Measurements from ENCODE around the gene PGGT1B.

DNA sequence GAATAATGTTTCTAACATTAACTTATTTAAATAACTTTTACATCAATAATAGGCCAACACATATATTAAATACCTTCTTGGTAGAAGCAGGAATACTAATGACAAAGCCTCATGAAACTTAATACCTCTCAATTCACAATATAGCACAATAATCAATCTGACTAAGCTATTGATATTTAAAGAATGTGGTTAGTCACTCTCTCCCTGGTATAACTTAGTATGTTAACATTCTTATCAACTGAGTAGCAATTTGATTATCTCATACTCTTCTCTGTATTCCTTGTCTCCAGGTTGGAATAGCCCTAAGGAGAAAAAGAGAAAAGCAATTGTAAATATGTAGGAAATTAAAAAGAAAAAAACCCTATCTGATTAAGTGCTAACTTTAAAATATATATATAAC is 4.9 kb upstream of the PGGT1B start:
- TF ChIP-seq POLR2AphosphoS5 (IDR thresholded peaks at IDR 0.05; ENCODE audit: borderline replicate concordance, low read depth, low read length) (no peak), FOXP2 (optimal IDR thresholded peaks at IDR 0.05; ENCODE audit: control extremely low read depth, extremely low read length, insufficient read depth) (no peak), EZH2 (IDR thresholded peaks at IDR 0.05) (no peak)
